ENCODE measurements around the gene NUDT8. TPM values are rescaled to one million over a fixed set of nuclear protein-coding genes. Genes with fewer than 3 reads are reported as not detected.
"Not testable (repeated sequence)": the region's sequence is repeated elsewhere in the genome, so short reads cannot be mapped to it uniquely, and the experiment has no call there.

The NUDT8 gene
- polyA plus RNA-seq, 1 donor (not counting 4 experiments of a cell fraction or from before 2014, with no cell fraction given) = 1.1 TPM

DNA sequence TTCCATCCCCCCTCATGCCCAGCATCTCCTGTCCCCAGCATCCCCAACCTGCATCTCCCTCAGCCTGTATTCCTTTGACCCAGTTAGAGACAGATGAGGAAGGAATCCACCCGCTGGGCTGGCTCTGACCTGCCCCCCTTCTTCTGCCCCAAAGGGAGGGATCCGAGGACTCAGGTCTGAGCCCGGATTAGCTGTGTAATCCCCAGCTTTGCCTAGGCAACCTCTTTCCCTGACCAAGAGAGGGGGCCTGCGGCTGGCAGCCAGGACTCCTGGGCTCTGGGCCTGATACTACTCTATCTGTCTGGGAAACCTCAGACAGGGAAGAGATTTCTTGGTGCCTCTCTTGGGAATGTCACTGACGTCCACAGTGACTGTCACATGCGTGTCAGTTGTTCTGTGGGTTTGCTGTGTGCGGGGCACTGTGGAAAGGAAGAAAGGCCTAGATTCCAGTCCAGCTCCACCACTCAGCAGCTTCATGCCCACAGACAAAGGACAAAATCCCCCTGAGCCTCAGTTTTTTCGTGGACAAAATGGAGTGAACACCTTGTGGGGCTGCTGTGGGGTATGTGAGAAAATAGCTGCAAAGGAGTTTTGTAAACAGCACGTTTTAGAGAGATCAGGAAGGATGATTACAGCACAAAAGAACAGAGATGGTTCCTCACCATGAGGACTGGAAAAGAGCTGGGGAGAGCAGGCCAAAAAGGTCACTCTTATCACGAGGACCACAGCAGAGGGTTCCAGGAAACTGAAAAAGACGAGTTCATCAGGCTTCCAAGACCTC lies 24.3 kb downstream of the NUDT8 start:
- no peak for DNase-seq (ENCODE audit: low read depth, low spot score)

DNA sequence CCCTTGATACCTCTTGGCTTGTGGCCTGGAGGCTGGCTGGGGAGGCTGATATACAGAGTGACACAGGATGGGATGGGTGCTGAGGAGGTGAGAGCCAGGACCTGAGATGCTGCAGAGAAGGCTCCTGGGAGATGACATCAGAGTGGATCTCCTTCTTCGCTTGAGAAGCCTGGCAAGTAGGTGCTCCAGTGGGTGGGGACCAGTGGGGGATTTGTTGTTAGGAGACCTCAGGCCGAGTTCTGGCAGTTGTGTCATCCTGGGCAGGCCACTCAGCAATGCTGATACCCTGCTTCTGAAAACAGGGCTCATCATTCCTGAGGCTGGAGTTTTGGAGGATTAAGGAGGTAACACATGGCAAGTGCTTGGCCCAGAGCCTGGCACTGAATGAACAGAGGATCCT lies 24.9 kb downstream of the NUDT8 start:
- Histone ChIP-seq H3K4me2 (ENCODE audit: control insufficient read depth, extremely low read depth, insufficient read depth, low read depth, low read length) (no peak overlapping the region), H3K9ac (ENCODE audit: control insufficient read depth, extremely low read depth, insufficient read depth, low read length) (no peak overlapping the region), H3K27me3 (ENCODE audit: control insufficient read depth, extremely low read depth, insufficient read depth, low read length) (no peaks in the 10 kb centered on the region), H4K20me1 (ENCODE audit: control insufficient read depth, extremely low read depth, insufficient read depth, low read length) (no peaks in the 10 kb centered on the region), H3K4me3 (ENCODE audit: control insufficient read depth in 2 of 3, extremely low read depth in 1 of 3, insufficient read depth in 2 of 3, low read depth in 1 of 3, low read length in 3 of 3) (no peak overlapping the region), H3K4me1 (ENCODE audit: control insufficient read depth, extremely low read depth, insufficient read depth, low read length) (peaks cover 10% of the 10 kb centered on the region), H3K27ac (ENCODE audit: control insufficient read depth, insufficient read depth, low read length) (no peak overlapping the region), H2AFZ (ENCODE audit: control insufficient read depth, low read length) (no peak overlapping the region), H3K79me2 (ENCODE audit: control insufficient read depth, insufficient read depth, low read length) (peaks cover 17% of the 10 kb centered on the region), H3K36me3 (ENCODE audit: control insufficient read depth in 2 of 2, extremely low read depth in 1 of 2, insufficient read depth in 2 of 2, low read length in 2 of 2) (peaks cover 8 to 11% of the 10 kb centered on the region in 2 experiments), H3K9me3 (ENCODE audit: control insufficient read depth, low read depth, low read length) (no peaks in the 10 kb centered on the region), H3K9me1 (ENCODE audit: control insufficient read depth, extremely low read depth, insufficient read depth, low read length) (no peaks in the 10 kb centered on the region)
- TF ChIP-seq, protein P1, sequence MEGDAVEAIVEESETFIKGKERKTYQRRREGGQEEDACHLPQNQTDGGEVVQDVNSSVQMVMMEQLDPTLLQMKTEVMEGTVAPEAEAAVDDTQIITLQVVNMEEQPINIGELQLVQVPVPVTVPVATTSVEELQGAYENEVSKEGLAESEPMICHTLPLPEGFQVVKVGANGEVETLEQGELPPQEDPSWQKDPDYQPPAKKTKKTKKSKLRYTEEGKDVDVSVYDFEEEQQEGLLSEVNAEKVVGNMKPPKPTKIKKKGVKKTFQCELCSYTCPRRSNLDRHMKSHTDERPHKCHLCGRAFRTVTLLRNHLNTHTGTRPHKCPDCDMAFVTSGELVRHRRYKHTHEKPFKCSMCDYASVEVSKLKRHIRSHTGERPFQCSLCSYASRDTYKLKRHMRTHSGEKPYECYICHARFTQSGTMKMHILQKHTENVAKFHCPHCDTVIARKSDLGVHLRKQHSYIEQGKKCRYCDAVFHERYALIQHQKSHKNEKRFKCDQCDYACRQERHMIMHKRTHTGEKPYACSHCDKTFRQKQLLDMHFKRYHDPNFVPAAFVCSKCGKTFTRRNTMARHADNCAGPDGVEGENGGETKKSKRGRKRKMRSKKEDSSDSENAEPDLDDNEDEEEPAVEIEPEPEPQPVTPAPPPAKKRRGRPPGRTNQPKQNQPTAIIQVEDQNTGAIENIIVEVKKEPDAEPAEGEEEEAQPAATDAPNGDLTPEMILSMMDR (optimal IDR thresholded peaks at IDR 0.05 in 1 of 3, IDR thresholded peaks at IDR 0.05 in 1 of 3, conservative IDR thresholded peaks at IDR 0.05 in 1 of 3; ENCODE audit: extremely low read depth in 1 of 3, insufficient read depth in 2 of 3, low read length in 3 of 3) = no peak
- FAIRE-seq (no peak), DNase-seq (ENCODE audit: low read depth, low spot score) (no peak)
- dilution Hi-C loops (cut with MboI; ENCODE audit: extremely low pct_ligation_motif_present, low sequenced_read_pairs) = no loop called here

More for the DNA sequence above, 24.3 kb downstream of the NUDT8 start:
- Histone ChIP-seq H3K4me3 (ENCODE audit: control insufficient read depth in 2 of 3, extremely low read depth in 1 of 3, insufficient read depth in 2 of 3, low read depth in 1 of 3, low read length in 3 of 3) (no peak overlapping the region), H3K9me3 (ENCODE audit: control insufficient read depth, low read depth, low read length) (no peaks in the 10 kb centered on the region), H2AFZ (ENCODE audit: control insufficient read depth, low read length) (no peak overlapping the region), H4K20me1 (ENCODE audit: control insufficient read depth, extremely low read depth, insufficient read depth, low read length) (no peaks in the 10 kb centered on the region), H3K9me1 (ENCODE audit: control insufficient read depth, extremely low read depth, insufficient read depth, low read length) (no peaks in the 10 kb centered on the region), H3K4me1 (ENCODE audit: control insufficient read depth, extremely low read depth, insufficient read depth, low read length) (peaks cover 10% of the 10 kb centered on the region), H3K79me2 (ENCODE audit: control insufficient read depth, insufficient read depth, low read length) (peaks cover 17% of the 10 kb centered on the region), H3K36me3 (ENCODE audit: control insufficient read depth in 2 of 2, extremely low read depth in 1 of 2, insufficient read depth in 2 of 2, low read length in 2 of 2) (peaks cover 12 to 15% of the 10 kb centered on the region in 2 experiments), H3K27ac (ENCODE audit: control insufficient read depth, insufficient read depth, low read length) (no peak overlapping the region), H3K27me3 (ENCODE audit: control insufficient read depth, extremely low read depth, insufficient read depth, low read length) (no peaks in the 10 kb centered on the region), H3K4me2 (ENCODE audit: control insufficient read depth, extremely low read depth, insufficient read depth, low read depth, low read length) (no peak overlapping the region), H3K9ac (ENCODE audit: control insufficient read depth, extremely low read depth, insufficient read depth, low read length) (no peak overlapping the region)
- no peak for FAIRE-seq
- dilution Hi-C loops (cut with MboI; ENCODE audit: extremely low pct_ligation_motif_present, low sequenced_read_pairs) = no loop called here
- TF ChIP-seq EZH2 (IDR thresholded peaks at IDR 0.05; ENCODE audit: low read length) = no peak
- TF ChIP-seq, protein P1 (optimal IDR thresholded peaks at IDR 0.05 in 1 of 3, IDR thresholded peaks at IDR 0.05 in 1 of 3, conservative IDR thresholded peaks at IDR 0.05 in 1 of 3; ENCODE audit: extremely low read depth in 1 of 3, insufficient read depth in 2 of 3, low read length in 3 of 3) = no peak

DNA sequence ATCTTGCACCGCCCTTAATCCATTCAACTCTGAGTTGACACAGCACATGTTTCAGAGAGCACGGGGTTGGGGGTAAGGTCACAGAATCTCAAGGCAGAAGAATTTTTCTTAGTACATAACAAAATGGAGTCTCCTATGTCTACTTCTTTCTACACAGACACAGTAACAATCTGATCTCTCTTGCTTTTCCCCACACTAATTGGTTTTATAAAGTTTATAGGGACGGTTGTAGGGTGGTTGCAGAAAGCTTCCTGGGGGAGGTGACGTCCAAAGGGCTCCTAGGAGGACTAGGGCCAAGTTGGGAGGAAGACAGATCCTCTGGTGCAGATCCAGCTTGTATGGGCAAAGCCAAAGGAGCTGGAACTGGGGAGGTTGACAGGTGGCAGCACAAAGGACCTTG lies 25.6 kb downstream of the NUDT8 start:
- H4K20me1 ChIP-seq (ENCODE audit: control insufficient read depth, extremely low read depth, insufficient read depth, low read length); H3K4me2 ChIP-seq (ENCODE audit: control insufficient read depth, extremely low read depth, insufficient read depth, low read depth, low read length); H3K27ac ChIP-seq (ENCODE audit: control insufficient read depth, insufficient read depth, low read length); H2AFZ ChIP-seq (ENCODE audit: control insufficient read depth, low read length); H3K9ac ChIP-seq (ENCODE audit: control insufficient read depth, extremely low read depth, insufficient read depth, low read length); H3K9me3 ChIP-seq (ENCODE audit: control insufficient read depth, low read depth, low read length); H3K4me3 ChIP-seq (ENCODE audit: control insufficient read depth in 2 of 3, extremely low read depth in 1 of 3, insufficient read depth in 2 of 3, low read depth in 1 of 3, low read length in 3 of 3); FAIRE-seq; H3K9me1 ChIP-seq (ENCODE audit: control insufficient read depth, extremely low read depth, insufficient read depth, low read length); H3K36me3 ChIP-seq (ENCODE audit: control insufficient read depth in 2 of 2, extremely low read depth in 1 of 2, insufficient read depth in 2 of 2, low read length in 2 of 2); DNase-seq (ENCODE audit: low read depth, low spot score); H3K27me3 ChIP-seq (ENCODE audit: control insufficient read depth, extremely low read depth, insufficient read depth, low read length); dilution Hi-C loops (cut with MboI; ENCODE audit: extremely low pct_ligation_motif_present, low sequenced_read_pairs): not testable (repeated sequence)
- peaks cover 10% of the 10 kb centered on the region for H3K4me1 ChIP-seq (ENCODE audit: control insufficient read depth, extremely low read depth, insufficient read depth, low read length)
- H3K79me2 ChIP-seq (ENCODE audit: control insufficient read depth, insufficient read depth, low read length) = peaks cover 17% of the 10 kb centered on the region
